GM18505 (cell line): ENCODE results near the gene ST8SIA4.
A peak's percentile ranks its signal among the peaks of the same experiment; 100 is the strongest.

Experiments used
- ATAC-seq: cut with Tn5 transposase; IDR thresholded peaks from one replicate; pipeline ENCODE4 v1.9.1; 2021; ENCODE audit not compliant: unreplicated experiment
- POLR2A ChIP-seq: IDR thresholded peaks from 4 replicates; pipeline ENCODE4 v1.6.1; 2011; ENCODE audit warnings: borderline replicate concordance; ENCODE audit not compliant: insufficient read depth, insufficient read length; ENCODE audit errors: extremely low read depth

ST8SIA4 gene

DNA sequence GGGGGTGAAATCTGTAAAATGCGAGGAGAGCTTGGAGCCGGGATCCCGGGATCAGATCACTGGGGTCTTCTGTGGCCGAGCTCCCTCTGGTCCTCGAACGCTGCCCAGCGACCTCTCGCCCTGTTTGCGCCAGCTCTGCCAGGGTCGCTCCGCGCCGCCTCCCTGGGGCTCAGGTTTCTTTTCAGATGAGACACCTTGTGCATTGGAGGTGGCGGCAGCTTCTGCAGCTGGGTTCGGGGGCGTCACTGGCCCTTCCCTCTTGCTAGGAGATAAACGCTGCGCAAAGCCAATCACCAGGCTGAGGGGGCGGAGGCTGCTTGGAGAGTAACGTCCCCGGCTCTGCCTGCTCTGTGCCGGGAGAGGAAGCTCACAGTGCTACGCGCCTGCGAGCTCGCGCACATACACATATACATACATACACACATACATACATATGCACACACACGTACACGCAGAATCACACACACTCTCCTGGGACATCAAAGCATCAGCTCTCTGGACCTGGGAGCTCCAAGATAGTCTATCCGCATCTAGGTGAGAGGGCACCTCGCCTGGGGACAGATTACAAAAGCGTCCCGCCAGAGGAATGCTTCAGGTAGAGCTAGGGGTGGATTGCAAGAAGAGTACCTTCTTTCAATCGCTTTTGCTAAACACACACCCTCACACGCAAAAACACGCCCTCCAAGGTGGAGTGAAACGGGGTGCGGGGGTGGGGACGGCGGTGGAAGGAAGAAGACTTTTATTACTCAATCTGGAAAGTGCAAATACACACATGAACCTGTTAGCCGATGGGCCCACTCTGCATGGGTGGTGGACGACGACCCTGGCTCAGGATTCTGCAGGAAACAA, at the start of gene ST8SIA4:
Gene ST8SIA4, minus strand, starts transcription at position 244 of the 849 bp plus-strand sequence. CDS start 327 bp downstream, outside the sequence.
- ATAC-seq, result peak; percentile 72
- peak; percentile 93 for TF ChIP-seq POLR2A

GRCh38 chr5:100950985-100951384, 47.9 kb upstream of the ST8SIA4 start:
- no peak for TF ChIP-seq POLR2A
- no peak for ATAC-seq

GRCh38 chr5:100913298-100913697, 10.2 kb upstream of the ST8SIA4 start:
- no peak for TF ChIP-seq POLR2A
- ATAC-seq, result no peak

DNA sequence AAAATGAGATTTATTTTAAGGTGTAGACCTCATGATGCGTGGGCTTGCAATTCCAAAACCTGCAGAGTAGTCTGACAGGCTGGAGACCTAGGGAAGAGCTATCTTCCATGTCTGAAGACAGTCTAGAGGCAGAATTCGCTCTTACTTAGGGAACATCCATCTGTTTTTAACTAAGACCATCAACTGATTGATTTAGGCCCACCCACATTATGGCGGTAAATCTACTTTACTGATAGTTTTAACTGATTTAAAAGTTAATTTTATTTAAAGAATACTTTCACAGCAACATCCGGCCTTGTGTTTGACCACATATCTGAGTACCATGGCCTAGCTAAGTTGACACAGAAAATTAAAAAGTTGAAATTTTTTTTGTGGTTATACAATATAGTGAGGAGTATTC, 6.0 kb upstream of the ST8SIA4 start:
- ATAC-seq, result no peak
- TF ChIP-seq POLR2A, result no peak

DNA sequence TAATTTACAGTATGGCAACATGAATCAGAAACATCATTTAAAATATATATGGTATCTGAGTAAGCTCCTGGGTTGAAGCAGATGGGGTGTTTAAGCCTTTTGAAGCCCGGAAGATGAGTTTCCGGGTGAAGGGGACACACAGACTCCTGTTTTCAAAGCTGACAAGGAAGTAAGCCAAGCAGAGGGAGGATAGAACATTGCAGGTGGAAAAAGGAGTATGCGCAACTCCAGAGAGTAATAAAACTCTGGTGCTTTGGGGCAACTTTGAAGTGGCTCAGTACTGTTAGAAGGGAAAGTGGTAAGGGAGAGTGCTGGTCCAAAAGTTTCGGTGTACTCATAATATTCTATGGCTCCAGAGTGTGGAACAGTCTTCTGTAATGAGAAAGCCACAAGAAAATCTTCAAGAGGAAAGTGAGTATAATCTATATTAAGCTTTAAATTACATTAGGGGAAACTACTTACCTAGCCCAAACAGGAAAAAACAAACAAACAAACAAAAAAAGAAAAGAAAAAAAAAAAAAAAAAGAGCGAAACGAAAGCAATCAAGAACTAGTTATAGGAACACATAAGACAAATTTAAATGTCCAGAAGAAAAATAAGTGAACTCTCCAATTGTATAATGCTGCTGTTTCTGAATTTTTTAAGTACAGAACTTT, 2.3 kb upstream of the ST8SIA4 start:
- TF ChIP-seq POLR2A, result no peak
- no peak for ATAC-seq

DNA sequence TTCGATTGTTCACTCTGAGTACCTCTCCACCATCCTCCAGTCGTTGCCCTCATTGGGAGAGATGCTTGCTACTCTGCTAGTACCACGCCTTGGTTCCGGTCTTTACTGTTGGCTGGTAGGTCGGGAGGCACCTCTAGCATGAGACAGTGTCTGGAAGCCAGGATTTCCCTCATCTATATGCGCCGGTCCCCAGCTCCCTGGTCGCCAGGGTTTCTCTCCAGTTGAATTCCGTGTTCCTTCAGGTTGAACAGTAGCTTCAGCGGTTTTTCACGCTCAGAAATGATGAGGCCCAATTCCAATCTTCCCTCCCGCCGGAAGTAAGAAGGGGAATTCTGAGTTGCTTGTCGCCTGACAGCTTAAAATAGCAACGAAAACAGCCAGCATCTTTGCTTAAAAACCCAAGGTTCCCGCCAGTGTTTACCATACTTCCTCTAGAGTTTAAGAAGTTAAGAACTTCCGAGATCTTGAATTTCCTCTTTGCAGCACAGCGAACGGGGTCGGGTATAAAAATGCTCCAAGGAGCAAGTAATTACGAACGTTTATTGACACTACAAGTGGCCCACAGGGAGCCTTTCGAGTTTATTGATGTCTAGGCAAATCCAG, 1.3 kb upstream of the ST8SIA4 start:
- peak; percentile 21 for ATAC-seq
- TF ChIP-seq POLR2A, result peak; percentile 55

- no peak for TF ChIP-seq POLR2A
- ATAC-seq, result no peak
These were observed 543 bp downstream of the ST8SIA4 start for GRCh38 chr5:100902440-100903038.

DNA sequence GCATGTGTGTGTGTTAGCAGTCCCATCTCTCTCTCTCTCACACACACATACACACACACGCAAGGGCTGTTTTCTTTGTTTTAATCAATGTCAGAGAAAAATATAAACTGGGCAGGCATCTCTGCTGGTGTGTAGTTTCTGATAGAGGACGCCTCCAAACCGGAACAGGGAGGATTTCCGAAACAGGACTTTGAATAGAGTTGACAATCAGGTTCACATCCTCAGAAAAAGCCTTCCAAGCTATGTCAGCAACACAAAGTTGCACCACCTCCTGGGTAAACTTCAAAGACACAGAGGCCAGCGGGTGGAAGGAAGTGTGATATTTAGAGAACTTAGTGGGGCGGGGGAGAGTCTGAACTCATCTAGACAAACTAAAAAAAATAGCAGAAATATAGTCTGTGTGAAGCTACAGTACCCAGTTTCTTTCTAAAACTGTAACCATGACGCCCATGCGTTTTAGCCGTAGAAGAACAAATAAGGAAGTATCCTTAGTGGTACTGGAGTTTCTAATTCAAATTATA, 1.2 kb downstream of the ST8SIA4 start:
- TF ChIP-seq POLR2A, result no peak
- ATAC-seq, result no peak

GRCh38 chr5:100900796-100901781, 2.0 kb downstream of the ST8SIA4 start:
- TF ChIP-seq POLR2A, result peak; percentile 85
- ATAC-seq, result peak; percentile 35

DNA sequence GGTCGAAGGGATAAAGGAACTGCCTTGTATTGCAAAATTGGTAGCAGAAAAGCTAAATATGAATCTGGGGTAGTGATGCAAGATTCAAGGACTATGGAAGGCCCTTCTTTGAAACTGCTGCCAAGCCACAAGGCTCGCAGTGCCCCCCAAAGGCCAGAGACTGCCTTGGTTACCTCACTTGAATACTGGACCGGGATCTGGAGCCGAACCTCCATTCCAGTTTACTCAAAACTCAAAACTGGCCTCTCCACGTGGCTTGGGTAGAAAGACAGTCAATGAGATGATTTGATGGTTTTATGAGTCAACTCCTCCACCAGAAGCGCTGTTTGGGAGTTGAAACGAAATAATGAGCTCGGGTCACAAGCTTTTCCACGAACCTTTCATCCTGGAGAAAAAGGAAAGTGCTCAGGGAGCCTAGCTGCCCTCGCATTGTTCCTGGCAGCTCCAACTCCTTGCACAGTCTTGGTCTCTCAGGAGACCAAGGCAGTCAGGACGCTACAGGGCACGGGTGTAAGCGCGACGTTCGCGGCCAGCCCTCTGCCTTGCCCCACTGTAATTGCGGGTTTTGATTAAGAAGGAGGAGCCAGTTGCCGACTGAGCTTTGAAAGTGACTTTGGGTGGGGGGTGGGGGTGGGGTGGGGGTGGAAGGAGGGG, 2.8 kb downstream of the ST8SIA4 start:
- TF ChIP-seq POLR2A, result peak; percentile 76
- no peak for ATAC-seq

DNA sequence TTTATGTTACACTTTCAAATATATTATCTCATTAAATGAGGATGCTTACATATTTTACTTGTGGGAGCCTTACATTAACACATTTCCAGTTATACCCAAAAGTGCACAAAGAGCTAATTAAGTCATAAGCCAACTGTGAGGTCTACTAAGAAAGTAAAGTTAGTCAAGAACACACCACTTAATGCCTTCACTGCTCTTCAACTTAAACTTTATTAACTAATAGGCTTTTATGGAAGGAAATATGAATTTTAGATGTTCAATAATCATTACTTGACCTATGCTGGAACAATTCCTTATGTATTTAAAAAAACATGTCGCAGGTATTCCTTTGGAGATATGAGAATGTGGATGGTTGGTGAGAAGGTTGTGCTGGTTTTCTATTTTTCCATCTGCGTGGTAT, 3.4 kb downstream of the ST8SIA4 start:
- TF ChIP-seq POLR2A, result no peak
- ATAC-seq, result no peak

- no peak for TF ChIP-seq POLR2A
- no peak for ATAC-seq
These were observed 4.4 kb downstream of the ST8SIA4 start for GRCh38 chr5:100898504-100899346.
